HG02884 (cell line): ENCODE measurements around the gene ID3.

Experiments used
- ATAC-seq: cut with Tn5 transposase; IDR thresholded peaks from one replicate; pipeline ENCODE4 v1.9.1; 2021; ENCODE audit warnings: mild to moderate bottlenecking, moderate library complexity; ENCODE audit not compliant: unreplicated experiment

ID3 gene

GRCh38 chr1:23528250-23528978, 30.9 kb downstream of the ID3 start:
- ATAC-seq = peak; percentile 44

GRCh38 chr1:23527900-23528249, 31.4 kb downstream of the ID3 start:
- no peak for ATAC-seq

- no peak for ATAC-seq
These were observed 31.9 kb downstream of the ID3 start for GRCh38 chr1:23527366-23527765.

GRCh38 chr1:23526329-23527041, 32.8 kb downstream of the ID3 start:
- no peak for ATAC-seq

- ATAC-seq = no peak
These were observed 33.6 kb downstream of the ID3 start for GRCh38 chr1:23525558-23526250.

- no peak for ATAC-seq
These were observed 34.4 kb downstream of the ID3 start for GRCh38 chr1:23524716-23525401.

- no peak for ATAC-seq
These were observed 35.1 kb downstream of the ID3 start for GRCh38 chr1:23524163-23524562.

- ATAC-seq = no peak
These were observed 36.9 kb downstream of the ID3 start for GRCh38 chr1:23522244-23522982.

- no peak for ATAC-seq
These were observed 37.7 kb downstream of the ID3 start for GRCh38 chr1:23521588-23521987.

- ATAC-seq = no peak
These were observed 41.7 kb downstream of the ID3 start for GRCh38 chr1:23517581-23517980.

- ATAC-seq = no peak
These were observed 43.4 kb downstream of the ID3 start for GRCh38 chr1:23515905-23516304.

GRCh38 chr1:23514111-23514679, 45.1 kb downstream of the ID3 start:
- ATAC-seq = no peak

GRCh38 chr1:23509896-23510295, 49.4 kb downstream of the ID3 start:
- ATAC-seq = no peak
